NCI-H526 (cell line): ENCODE measurements around the gene EMC6.

Experiments used
- DNase-seq, 2 experiments: peaks; one replicate each; lab custom pipeline; 2025; lab: John Stamatoyannopoulos, UW

EMC6 gene

DNA sequence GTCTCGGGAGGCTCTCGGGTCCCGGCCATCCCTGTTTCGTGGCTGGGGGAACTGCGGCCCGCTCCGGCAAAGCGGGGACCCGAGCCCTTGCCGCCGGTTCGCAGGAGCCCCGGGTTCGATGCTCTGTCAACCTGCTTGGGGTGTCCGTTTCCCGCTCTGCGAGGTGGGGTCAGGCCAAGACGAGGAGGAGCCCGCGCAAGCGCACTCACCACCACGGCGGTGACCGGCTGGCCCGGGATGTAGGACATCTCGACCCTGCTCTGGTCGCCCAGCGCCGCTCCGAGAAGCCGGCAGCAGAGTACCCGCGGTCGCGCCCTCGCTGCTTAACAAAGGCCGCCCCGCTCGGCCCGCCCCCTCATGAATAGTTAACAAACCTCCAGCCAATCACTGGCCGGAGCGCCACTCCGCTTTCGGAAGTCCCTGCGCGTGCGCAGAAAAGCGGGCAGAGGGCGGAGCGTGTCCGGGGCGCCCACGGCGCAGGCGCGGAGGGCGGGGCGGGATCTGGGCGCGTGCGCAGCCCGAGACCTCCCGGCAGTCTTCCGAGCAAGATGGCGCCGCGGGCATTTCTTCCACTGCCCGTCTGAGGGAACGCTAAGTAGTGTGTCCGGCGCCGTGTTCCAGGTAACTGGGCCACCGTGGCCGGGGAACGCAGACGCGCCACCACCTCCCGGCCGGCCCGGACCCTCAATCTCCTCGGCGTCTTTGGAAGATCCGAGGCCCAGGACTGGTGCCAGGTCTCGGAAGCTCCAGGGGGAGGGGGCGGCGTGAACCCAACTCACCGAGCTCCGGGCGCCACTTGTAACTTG, at the start of gene EMC6, which contains the start of gene TAX1BP3:
EMC6 (plus strand) TSS at position 534 of the 806 bp plus-strand sequence. CDS start 335 bp downstream, outside the sequence.
TAX1BP3 (minus strand) TSS at position 300 of the 806 bp plus-strand sequence; CDS start at position 248, 52 bp downstream.
- peak; percentile 83 to 97 for DNase-seq

DNA sequence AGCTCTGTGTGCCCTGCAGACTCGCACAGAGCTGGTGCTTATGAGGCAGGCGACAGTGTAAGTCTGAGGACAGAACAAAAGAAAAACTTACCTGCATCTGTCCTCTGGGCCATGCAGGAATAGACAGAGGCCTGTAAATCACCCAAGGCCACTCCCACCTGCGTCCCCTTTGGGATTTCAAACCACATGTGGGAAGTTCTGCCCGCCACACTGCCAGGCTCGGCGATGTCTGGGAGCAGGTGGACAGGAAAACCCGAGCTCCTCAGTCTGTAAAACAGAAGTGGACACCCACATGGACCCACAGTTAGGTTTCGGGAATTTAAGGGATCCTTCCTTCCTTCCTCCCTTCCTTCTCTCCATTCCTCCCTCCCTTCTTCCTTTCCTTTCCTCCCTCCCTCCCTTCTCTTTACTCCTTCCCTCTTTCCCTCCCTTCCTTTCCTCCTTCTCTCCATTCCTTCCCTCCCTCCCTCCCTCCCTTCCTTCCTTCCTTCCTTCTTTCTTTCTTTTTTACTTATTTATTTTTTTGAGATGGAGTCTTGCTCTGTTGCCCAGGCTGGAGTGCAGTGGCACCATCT, 47.4 kb upstream of the EMC6 start:
- no peak for DNase-seq

DNA sequence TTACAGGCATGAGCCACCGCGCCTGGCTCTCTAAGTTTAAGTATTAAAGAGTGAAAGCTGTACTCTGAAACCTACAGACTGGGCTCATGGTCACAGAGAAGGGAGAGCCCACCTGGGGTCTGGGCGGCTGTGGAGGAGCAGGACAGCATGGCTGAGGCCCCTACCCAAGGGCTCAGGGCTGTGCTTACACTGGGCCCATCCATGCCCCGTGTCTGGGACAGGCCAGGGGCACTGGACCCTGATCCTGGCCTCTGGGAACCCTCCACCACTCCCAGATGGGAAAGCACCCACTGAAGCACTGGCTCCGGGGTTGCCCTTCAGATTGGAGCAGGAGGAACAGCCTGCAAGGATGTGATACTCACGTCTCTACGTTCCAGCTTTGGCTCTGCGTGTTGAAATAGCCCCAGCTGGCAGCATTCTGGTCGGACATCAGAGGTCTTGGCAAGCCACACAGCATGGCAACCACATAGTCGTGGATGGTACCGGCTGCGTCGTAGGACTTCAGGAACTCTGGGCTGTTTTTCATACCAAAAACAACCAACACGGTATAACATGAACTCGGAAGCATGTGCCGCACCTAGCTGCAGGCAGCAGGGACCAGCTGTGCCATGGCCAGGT, 45.5 kb upstream of the EMC6 start:
- DNase-seq, result no peak

DNA sequence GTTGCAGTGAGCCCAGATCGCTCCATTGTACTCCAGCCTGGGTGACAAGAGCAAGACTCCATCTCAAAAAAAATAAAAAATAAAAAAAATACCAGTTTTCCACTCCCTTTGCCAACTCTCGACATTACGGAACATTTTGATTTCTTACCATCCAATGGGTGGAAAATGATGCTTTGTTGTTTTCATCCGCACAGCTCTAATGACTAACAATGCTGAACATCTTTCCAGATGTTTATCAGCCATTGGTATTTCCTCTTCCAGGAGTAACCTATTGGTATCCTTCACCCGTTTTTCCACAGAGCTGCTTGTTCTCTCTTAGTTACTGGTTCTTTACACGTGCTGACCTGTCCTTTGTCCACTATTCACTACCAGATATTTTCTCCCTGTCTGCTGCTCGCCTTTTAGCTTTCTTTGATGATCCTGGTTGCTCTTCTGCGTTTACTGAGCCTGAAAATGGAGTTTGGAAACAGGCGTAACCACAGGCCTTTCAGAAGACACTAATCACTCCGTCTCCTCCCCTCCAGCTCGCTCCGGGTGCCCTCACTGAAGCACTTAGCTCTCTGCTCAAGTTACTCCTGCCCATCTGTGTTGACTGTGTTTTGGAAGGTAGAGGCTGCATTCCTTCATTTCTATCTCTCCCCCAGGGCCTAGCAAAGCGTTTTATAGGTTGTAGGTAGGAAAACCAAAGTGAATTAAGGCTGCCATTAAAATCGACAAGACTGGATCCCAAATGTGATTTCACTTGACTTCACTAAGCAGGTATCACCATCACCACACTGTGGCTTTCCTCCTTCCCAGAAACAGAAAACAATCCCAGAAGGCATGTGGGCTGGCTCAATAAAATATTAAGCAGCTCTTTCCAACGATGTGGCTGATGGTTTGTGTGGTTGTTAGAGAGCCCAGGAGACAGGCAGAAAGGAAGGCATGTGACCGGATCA, 41.5 kb upstream of the EMC6 start:
- no peak for DNase-seq

DNA sequence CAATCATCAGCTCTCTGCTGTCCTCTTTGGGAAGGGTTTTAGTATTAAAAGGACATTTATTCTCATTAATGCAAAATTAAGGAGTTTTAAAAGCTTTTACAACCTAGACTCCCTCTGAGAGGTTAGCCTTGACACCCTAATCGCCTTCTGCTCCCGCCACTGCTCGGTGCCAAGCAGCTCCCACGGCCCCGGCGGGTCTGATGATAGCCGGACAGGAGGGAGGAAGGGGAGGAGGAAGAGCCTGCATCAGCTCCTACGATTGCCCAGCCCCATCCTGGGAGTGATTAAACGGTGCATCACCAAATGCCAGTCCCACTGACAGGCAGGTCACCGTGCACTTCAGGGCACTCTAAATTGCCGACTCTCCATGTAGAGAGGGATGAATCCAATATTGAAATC, 40.8 kb upstream of the EMC6 start:
- DNase-seq, result no peak

DNA sequence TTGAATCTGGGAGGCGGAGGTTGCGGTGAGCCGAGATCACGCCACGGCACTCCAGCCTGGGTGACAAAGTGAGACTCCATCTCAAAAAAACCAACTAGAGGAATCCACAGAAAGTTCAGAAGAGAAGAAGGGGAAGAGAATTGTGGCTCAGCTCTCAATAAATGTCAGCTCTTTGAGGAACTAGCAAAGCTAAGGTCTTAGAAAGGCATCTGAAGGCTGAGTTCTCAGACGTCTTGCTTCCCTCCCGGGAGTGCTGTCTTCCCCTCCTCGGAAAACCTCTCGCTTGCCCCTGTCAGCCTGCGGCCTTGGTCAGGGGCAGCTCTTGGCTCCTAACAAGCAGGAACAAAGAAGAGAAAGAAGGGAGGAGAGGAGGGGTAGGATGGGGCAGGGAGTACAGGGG, 37.8 kb upstream of the EMC6 start:
- DNase-seq, result no peak

DNA sequence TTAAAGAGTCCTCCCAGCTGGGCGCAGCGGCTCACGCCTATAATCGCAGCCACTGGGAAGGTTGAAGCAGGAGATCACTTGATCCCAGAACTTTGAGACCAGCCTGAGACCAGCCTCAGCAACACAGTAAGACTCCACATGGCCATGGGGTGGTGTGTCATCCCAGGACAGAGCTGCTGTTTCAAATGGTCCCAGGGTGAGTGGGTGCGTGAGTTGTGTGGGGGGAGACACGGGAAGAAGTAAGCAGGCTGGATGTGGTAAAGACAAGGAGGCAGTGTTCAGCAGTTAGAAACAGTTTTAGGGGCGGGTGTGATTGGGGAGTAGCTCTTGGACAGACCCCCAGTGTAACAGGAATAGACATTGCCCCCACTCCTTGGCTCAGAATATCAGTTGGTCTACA, 36.3 kb upstream of the EMC6 start:
- DNase-seq, result no peak

DNA sequence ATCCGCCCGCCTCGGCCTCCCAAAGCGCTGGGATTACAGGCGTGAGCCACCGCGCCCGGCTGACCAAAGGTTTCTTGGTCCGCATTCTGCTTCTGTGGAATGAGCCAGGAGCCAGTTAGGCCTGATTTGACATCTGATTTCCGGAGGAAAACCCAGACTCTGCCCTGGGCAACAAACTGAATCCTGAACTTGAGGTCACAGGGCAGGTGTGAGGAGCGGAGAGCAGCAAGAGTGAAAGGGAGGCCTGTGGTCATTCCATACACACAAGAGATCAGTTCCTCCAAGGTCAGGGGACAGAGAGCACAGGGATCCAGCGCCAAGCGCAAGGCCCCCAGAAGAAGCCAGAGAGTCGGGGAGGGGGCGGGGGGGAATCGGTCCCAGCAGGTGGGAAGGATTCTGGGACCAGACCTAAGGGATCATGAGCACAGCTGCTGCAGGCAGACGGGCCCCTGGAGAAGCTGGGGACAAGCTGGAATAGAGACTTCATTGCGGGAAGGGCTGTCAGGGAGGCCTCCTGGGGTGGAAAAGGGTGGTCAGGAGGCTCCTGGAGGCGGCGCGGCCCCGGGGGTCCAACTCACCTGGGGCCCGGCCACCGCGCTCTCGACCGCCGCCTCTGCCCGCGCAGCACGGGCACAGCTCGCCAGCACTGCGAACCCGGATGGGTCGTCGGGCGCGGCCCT, 33.0 kb upstream of the EMC6 start:
- DNase-seq, result peak in 1 of 2 experiments; percentile 32

DNA sequence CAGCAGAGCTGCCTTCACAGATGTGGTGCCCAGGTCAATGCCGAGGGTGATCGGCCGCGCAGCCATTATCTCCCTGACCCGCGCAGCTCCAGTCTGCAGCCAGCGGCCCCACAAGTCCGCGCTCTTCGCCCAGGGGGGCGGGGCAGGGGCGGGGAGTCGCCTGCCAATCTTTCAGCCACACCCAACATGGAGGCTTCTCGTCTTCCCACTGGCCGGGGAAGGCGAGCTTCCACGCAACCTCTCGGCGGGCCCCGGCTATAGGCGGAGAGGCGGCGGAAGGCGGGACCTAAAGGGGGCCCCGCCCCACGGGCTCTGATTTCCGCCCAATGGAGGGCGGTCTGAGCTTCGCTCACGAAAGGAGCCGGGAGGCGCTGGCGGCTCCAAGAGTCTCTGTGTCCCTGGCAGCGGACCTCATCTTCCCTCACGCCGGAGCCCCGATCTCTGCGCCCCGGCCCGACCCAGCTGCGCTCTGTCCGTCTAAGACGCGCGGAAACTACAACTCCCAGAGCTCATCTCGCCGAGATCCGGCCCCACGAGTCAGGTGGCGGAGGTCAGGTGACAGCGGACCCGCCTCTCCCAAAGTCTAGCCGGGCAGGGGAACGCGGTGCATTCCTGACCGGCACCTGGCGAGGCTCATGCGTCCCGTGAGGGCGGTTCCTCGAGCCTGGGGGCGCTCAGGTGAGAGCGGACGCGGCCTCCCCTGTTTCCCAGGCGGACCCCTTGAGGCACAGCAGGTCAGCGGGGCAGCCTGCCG, 32.3 kb upstream of the EMC6 start, which contains the start of the genes CTNS and SHPK:
CTNS (plus strand) TSS at position 607 of the 754 bp plus-strand sequence. CDS start 3,447 bp downstream, outside the sequence.
SHPK (minus strand) TSS at position 97 of the 754 bp plus-strand sequence; CDS start at position 66, 31 bp downstream.
- DNase-seq, result peak; percentile 81 to 95

DNA sequence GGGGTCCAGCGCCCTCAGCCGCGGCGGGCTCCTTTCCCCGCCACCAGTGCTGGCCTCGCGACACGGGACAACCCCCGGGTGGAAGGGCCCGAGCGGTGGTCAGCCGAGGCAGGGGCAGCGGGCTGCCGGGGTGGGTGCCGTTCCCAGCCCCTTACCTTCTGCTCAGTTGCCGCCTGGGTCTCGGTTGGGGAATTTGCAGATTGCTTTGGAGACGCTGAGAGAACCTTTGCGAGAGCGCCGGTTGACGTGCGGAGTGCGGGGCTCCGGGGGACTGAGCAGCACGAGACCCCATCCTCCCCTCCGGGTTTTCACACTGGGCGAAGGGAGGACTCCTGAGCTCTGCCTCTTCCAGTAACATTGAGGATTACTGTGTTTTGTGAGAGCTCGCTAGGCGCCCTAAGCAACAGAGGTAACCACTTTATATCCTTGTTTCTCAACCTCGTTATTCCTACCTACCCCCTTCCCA, 31.7 kb upstream of the EMC6 start:
- peak in 1 of 2 experiments; percentile 29 for DNase-seq

DNA sequence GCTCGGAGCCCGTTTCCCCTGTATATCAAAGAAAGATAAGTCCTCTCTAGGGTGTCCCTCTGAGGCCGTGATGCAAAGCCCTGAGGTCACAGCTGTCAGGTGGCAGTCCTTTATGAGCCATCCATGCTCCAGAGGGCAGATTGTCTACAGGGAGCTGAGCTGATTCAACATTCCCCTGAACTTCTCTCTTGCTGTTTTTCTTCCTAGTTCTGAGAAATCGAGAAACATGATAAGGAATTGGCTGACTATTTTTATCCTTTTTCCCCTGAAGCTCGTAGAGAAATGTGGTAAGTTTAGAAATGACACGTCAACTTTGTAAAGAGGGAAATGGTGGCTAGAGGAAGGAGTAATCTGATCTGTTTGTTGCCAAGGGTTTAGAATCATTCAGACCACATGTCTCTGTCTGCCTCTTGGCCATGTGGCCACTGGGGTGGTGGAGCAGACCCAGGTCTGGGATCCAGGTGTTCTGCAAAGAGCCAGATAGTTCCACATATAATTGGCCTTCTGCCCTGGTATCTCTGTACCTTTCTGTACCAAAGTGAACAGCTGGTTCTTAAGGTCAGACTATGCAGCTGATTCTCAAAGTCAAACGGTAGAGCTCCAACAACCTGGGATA, 28.5 kb upstream of the EMC6 start:
- DNase-seq, result no peak

DNA sequence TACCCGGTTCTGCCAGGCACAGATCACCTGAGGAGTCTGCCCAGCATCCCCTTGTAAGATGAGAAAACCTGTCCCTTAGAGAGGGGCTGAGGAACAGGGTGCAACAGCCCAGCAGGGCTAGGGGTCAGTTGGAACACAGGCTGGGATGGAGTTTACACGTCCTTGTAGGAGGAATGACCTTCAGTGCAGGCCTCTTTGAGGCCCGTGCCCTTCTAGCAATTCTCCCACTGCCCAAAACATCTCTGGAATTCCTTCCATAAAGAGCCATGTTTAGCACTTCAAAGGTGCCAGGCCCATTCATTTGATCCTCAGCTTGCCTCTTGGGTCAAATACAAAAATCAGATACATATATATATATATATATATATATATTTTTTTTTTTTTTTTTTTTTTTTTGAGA, 27.6 kb upstream of the EMC6 start:
- no peak for DNase-seq

DNA sequence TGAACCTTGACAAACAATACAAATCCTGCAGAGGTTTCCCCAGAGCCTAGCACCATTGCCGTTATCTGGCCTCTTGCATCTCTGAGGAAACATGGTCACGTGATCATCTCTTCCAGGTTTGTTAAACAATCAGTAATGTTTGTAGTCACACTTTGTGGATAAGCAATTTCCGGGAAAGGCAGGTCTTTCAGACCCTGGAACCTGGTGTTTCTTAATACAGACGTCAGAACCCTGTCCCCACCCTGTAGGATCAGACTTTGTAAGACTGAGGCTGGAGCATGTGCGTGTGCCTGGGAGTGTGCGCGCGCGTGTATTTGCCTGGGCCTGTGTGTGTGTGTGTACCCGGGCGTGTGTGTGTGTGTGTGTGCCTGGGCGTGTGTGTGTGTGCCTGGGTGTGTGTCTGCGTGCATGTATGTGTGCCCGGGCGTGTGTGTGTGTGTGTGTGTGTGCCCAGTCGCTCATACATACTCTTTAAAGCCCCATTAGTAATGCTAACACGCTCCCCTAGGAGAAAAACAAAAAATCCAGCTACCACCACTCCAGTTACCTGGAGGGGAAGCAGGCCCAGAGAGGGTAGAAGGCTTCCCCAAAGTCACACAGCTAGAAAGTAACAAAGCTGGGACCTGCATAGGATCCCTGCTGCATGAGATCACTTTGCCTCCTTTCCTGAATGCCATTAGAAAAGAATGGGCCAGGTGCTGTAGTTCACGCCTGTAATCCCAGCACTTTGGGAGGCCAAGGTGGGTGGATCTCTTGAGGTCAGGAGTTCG, 26.7 kb upstream of the EMC6 start:
- no peak for DNase-seq

DNA sequence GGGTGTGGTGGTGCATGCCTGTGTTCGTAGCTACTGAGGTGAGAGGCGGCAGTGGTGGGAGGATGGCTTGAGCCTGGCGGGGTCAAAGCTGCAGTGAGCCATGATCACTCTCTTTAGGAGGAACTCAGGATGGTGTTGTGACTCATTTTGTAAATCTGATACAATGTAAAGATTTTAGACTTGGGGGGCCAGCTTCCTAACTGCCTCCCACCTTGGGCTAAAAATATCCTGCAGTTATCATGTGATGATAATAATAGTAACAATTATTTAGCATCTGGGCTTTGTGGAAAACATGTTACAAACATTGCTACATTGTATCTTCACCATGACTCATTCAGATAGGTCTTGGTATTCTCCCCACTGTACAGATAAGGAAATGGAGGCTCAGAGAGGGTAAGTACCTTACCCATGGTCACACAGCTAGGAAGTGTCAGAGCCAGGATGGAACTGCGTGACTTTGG, 24.7 kb upstream of the EMC6 start:
- no peak for DNase-seq

DNA sequence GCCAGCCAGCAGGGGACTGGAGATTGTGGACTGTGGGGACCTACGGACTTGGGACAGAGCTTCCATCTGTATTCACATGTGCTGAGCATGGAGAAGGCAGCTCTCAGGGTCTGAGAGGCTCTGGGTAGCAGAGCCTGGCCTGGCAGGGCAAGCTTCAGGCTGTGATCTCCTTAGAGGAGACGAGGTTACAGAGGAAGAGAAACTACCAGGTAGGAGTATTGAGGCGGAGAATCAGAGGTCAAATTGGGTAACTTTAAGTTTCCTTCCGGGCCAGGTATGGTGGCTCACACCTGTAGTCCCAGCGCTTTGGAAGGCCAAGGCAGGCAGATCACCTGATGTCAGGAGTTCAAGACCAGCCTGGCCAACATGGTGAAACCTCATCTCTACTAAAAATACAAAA, 23.3 kb upstream of the EMC6 start:
- no peak for DNase-seq

DNA sequence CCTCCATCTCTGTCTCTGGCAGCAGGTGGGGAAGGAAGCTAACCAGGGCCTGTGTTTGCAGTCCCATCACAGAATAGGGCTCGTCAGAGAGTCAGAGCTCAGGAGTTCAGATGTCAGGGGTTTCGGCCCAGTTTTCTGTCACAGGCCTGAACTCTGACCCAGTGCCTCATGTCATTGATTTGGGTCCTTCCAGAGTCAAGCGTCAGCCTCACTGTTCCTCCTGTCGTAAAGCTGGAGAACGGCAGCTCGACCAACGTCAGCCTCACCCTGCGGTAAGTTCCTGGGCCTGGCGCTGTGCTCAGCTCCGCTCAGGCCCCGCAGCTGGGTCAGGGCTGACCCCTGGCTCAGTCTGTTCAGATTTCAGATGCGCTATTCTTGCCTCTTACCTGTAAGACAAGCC, 21.4 kb upstream of the EMC6 start:
- DNase-seq, result no peak

DNA sequence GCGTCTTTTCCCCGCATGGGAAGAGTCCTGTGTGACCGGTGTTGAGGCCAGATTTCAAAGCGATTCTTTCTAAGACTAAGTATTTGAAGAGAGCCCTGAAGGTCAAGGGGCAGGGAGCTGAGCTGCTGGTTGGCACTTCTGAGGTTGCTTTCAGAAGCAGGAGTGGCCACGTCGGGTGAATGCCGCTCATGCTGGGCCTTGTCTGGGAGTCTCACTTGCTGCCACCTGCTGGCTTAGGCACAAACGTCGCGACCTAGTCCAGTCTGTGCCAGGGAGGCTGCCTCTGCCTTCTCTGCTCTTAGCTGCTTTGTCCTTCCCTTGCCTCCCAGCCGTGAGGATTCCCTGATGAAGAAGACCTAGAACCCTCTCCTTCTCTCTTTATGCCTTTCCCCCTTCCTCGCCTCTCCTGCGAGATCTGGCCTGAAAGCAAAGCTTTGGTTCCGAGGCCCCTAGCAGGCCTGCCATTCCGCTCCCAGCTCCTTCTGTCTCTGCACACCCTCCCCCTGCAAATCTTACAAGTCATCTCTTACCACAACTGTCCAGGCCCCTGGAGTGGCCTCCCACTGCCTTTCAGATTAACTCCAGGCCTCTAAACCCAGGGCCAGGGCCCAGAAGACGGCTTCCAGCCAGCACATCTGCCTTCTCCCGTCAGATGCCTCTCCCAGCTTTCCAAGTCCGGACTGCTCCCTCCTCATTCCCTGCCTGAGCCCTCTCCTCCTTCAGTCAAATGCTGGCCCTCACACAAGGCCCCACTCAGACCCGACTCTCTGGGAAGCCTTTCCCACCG, 20.6 kb upstream of the EMC6 start:
- DNase-seq, result peak in 1 of 2 experiments; percentile 70

DNA sequence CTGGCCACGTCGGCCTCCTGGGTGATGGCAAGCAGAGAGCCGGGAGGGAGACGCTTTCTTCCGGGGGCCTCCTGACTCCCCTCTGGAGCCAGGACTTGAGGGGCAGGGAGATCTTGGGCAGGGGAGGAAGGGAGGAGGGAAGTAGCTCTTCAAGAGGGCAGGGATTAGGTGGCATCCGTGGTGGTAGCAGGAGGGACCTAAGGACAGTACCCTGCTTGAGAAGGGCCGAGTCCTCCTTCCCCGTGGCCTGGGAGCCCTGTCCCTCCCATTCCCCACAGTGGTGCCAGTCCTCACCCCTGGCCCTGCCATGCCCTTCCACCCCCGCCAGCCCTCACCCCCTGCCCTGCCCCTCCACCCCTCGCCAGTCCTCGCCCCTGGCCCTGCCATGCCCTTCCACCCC, 12.8 kb upstream of the EMC6 start:
- DNase-seq, result no peak
